Measurements from ENCODE around the gene SHE. TPM values are rescaled to one million over a fixed set of nuclear protein-coding genes. Genes with fewer than 3 reads are reported as not detected.

SHE gene
- total RNA-seq, 1 experiment from 2014 or later: 0.79 TPM

DNA sequence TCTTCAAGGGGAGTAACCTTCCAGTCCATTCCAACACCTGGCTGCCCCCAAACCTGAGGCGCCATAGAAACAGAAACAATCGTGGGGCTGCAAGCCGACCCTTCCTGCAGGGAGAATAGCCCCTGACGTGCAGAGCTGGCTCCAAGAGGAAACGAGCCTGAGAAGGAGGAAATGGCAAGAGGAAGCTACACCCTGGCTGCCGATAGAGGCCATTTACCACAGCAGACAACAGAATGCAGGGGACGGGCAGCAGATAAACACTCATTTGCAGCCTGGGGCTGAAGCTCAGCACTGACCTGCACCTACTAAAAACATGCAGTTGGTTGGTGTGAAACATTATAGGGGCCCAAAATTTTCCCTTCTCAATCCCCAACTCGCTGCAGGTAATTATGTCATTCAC lies 8.9 kb downstream of the SHE start:
- peak overlapping the region; percentile 74; the same call in 1 of the 2 replicates for H3K27ac Mint-ChIP-seq
- ChIA-PET CTCF (interaction anchor here (0.6 to 4.8 kb wide), 5 partner anchors 8 to 66 kb away, joined by 3 to 33 read pairs (median 6); no protein-coding TSS in a partner anchor), POLR2A (no interaction called here)
- peak; percentile 88 for ATAC-seq
- TF ChIP-seq, protein P1, sequence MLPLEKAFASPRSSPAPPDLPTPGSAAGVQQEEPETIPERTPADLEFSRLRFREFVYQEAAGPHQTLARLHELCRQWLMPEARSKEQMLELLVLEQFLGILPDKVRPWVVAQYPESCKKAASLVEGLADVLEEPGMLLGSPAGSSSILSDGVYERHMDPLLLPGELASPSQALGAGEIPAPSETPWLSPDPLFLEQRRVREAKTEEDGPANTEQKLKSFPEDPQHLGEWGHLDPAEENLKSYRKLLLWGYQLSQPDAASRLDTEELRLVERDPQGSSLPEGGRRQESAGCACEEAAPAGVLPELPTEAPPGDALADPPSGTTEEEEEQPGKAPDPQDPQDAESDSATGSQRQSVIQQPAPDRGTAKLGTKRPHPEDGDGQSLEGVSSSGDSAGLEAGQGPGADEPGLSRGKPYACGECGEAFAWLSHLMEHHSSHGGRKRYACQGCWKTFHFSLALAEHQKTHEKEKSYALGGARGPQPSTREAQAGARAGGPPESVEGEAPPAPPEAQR (CRISPR knock-in tag; IDR thresholded peaks at IDR 0.05): no peak
- peak; percentile 87 for TF ChIP-seq ETV6 (CRISPR knock-in tag; IDR thresholded peaks at IDR 0.05)
- TF ChIP-seq PRRX2 (CRISPR knock-in tag; IDR thresholded peaks at IDR 0.05): no peak
- peak; percentile 26 for DNase-seq (ENCODE audit: low spot score)
- no peaks in the 10 kb centered on the region for H3K36me3 Mint-ChIP-seq
- peaks cover 4% of the 10 kb centered on the region for H3K27me3 Mint-ChIP-seq (ENCODE audit: low read depth)
- no peaks in the 10 kb centered on the region for H3K9me3 Mint-ChIP-seq
- peaks cover 26% of the 10 kb centered on the region for H3K4me1 Mint-ChIP-seq
- no peak overlapping the region for H3K4me3 Mint-ChIP-seq

- Mint-ChIP-seq H3K4me1 (peaks cover 25% of the 10 kb centered on the region), H3K9me3 (no peaks in the 10 kb centered on the region), H3K36me3 (no peaks in the 10 kb centered on the region), H3K27ac (no peak overlapping the region), H3K27me3 (ENCODE audit: low read depth) (peaks cover 3% of the 10 kb centered on the region; the same call in 1 of the 2 replicates), H3K4me3 (no peak overlapping the region)
- ChIA-PET CTCF (interaction anchor here (0.7 to 4.8 kb wide), 4 partner anchors 12 to 280 kb away, joined by 3 to 33 read pairs (median 14); no protein-coding TSS in a partner anchor), POLR2A (no interaction called here)
- no peak for ATAC-seq
- no peak for DNase-seq (ENCODE audit: low spot score)
- no peak for TF ChIP-seq HMGXB4 (CRISPR knock-in tag; IDR thresholded peaks at IDR 0.05)
- TF ChIP-seq, protein P2, sequence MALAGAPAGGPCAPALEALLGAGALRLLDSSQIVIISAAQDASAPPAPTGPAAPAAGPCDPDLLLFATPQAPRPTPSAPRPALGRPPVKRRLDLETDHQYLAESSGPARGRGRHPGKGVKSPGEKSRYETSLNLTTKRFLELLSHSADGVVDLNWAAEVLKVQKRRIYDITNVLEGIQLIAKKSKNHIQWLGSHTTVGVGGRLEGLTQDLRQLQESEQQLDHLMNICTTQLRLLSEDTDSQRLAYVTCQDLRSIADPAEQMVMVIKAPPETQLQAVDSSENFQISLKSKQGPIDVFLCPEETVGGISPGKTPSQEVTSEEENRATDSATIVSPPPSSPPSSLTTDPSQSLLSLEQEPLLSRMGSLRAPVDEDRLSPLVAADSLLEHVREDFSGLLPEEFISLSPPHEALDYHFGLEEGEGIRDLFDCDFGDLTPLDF (CRISPR knock-in tag; IDR thresholded peaks at IDR 0.05): no peak
- TF ChIP-seq, protein P1 (CRISPR knock-in tag; IDR thresholded peaks at IDR 0.05): no peak
- no peak for TF ChIP-seq ELF4 (CRISPR knock-in tag; IDR thresholded peaks at IDR 0.05; ENCODE audit: low read depth)
Measured at GRCh38 chr1:154492115-154492514, 10.1 kb downstream of the SHE start.

DNA sequence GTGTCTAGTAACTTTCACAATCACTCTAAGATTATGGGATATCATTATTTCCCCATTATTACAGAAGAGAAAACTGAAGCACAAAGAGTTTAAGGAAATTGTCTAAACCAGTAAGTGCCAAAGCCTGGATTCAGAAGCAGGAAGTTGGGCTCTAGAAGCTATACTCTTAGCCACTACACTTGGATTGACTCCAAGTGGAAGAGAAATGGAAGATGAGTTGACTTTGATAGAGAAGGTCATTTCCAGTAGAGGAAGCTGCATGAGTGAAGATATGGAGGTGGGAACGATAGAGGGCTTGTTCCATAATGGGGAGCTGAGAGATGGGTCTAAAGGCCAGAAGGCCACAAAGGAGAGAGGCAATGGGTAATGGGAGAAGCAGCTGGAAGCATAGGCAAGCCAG lies 11.9 kb downstream of the SHE start:
- DNase-seq (ENCODE audit: low spot score) (no peak), ATAC-seq (no peak)
- no peaks in the 10 kb centered on the region for H3K36me3 Mint-ChIP-seq
- H3K9me3 Mint-ChIP-seq: no peaks in the 10 kb centered on the region
- peaks cover 3% of the 10 kb centered on the region; the same call in 1 of the 2 replicates for H3K27me3 Mint-ChIP-seq (ENCODE audit: low read depth)
- no peak overlapping the region for H3K4me3 Mint-ChIP-seq
- H3K4me1 Mint-ChIP-seq: peaks cover 19% of the 10 kb centered on the region
- ChIA-PET CTCF (interaction anchor here (4.8 kb wide), 1 partner anchor 56 kb away, joined by 33 read pairs; no protein-coding TSS in a partner anchor), POLR2A (interaction anchor here (0.5 kb wide), 1 partner anchor 154 kb away, joined by 3 read pairs; no protein-coding TSS in a partner anchor)
- H3K27ac Mint-ChIP-seq: no peak overlapping the region
- no peak for TF ChIP-seq SMAD4 (CRISPR knock-in tag; IDR thresholded peaks at IDR 0.05)
- TF ChIP-seq ATF6 (CRISPR knock-in tag; IDR thresholded peaks at IDR 0.05): no peak
- no peak for TF ChIP-seq SP1 (CRISPR knock-in tag; conservative IDR thresholded peaks at IDR 0.05)
- TF ChIP-seq MAX (CRISPR knock-in tag; IDR thresholded peaks at IDR 0.05): no peak
- no peak for TF ChIP-seq TP53 (CRISPR knock-in tag; IDR thresholded peaks at IDR 0.05)
- no peak for TF ChIP-seq ZNF317 (CRISPR knock-in tag; IDR thresholded peaks at IDR 0.05; ENCODE audit: borderline replicate concordance, low read depth)
- TF ChIP-seq, protein P3, sequence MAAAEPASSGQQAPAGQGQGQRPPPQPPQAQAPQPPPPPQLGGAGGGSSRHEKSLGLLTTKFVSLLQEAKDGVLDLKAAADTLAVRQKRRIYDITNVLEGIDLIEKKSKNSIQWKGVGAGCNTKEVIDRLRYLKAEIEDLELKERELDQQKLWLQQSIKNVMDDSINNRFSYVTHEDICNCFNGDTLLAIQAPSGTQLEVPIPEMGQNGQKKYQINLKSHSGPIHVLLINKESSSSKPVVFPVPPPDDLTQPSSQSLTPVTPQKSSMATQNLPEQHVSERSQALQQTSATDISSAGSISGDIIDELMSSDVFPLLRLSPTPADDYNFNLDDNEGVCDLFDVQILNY (CRISPR knock-in tag; IDR thresholded peaks at IDR 0.05): no peak
- no peak for TF ChIP-seq NFATC4 (CRISPR knock-in tag; IDR thresholded peaks at IDR 0.05)
- TF ChIP-seq ZNF425 (CRISPR knock-in tag; conservative IDR thresholded peaks at IDR 0.05): no peak
- no peak for TF ChIP-seq TEAD4 (CRISPR knock-in tag; IDR thresholded peaks at IDR 0.05)
- no peak for TF ChIP-seq CREM (CRISPR knock-in tag; IDR thresholded peaks at IDR 0.05)
- TF ChIP-seq, protein P1 (CRISPR knock-in tag; IDR thresholded peaks at IDR 0.05): no peak
- TF ChIP-seq TCF7 (CRISPR knock-in tag; IDR thresholded peaks at IDR 0.05; ENCODE audit: low read depth): no peak
